GM23248 (cell line): Measurements from ENCODE around the gene WFS1.

Experiments
- EZH2 ChIP-seq: fragments of 200-600 bp; sonication (generic); IDR thresholded peaks from 2 replicates; pipeline ENCODE4 v1.6.1; 2018; ENCODE audit warnings: antibody characterized with exemption, mild to moderate bottlenecking; ENCODE audit not compliant: insufficient read depth, poor library complexity, severe bottlenecking
- EZH2phosphoT487 ChIP-seq: fragments of 200-600 bp; sonication (generic); IDR thresholded peaks from 2 replicates; pipeline ENCODE4 v1.6.1; 2018; ENCODE audit warnings: antibody characterized with exemption, moderate library complexity, mild to moderate bottlenecking, low read depth; ENCODE audit not compliant: insufficient read depth

DNA sequence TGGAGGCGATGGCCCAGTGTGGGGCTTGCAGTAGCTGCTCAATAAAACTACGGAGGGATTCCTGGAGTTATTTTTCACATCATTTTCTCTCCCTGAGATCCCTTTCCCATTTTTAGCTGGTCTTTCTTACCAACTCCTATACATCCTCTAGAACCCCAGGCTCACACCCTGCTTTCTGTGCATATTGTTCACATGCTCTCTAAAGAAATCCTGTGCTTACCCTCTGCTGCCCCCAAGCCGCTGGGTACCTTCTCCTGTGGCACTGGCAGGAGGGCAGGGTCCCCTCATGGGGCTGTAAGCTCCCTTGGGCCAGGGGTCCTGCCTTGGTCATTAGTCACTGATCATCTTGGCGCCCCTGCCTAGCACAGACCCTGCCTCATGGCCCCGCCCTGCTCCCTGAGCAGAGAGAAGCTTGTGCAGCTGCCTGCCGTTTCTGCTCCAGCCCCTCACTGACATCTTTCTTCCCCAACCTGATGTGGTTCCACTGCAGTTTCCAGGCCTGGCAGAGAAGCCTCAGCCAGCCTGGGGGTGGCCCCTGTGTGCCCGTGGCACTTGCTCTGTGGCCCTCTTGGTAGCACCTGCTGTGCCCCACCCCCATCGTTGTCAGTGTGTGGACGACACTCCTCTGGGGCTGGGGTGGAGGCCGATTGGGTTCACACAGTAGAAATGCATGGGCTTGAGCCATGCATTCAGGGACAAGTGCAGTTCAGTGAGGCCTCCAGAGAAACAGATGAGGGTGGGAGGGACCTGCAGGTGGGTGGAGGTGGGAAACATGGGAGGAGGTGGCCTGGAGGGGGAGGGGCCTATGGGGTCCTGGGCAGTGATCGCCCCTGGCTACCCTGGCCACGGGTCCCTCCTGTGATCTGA, 69.5 kb downstream of the WFS1 start:
- no peak for TF ChIP-seq EZH2
- TF ChIP-seq EZH2phosphoT487 = no peak
